Measurements from ENCODE around the gene CDC14A.

The CDC14A gene

DNA sequence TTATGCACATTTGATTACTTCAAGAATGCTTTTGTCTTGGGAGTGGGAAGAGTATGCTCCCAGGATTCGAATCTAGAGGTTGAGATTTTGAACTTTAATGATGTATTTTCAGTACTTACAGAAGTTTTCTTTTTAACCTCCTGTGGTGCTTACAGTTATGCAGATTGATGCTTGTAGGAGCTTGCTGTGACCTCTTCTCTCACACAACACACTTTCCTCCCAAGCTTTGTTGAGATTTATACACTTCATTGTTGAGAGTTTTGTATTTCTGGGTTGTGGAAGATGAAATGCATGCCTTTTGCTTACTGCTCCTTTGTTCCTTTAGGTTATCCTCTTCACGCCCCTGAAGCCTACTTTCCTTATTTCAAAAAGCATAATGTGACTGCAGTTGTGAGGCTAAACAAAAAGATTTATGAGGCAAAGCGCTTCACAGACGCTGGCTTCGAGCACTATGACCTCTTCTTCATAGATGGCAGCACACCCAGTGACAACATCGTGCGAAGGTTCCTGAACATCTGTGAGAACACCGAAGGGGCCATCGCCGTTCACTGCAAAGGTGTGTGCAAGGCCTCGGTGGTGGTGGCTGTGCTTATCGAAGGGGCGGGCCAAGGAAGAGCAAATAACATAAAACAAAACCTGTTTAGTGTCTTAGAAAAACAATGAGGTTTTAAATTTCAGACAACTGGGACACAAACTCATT, 110.2 kb downstream of the CDC14A start:
- Histone ChIP-seq H3K9me3 (ENCODE audit: insufficient read depth, low read length) (no peaks in the 10 kb centered on the region), H3K4me3 (ENCODE audit: insufficient read depth, low read length, poor library complexity, severe bottlenecking) (no peak overlapping the region), H3K79me2 (ENCODE audit: insufficient read depth, low read length) (no peaks in the 10 kb centered on the region), H3K9ac (ENCODE audit: low read length) (no peak overlapping the region), H3K4me2 (ENCODE audit: low read depth, low read length, poor library complexity, severe bottlenecking) (no peak overlapping the region), H4K20me1 (ENCODE audit: low read depth, low read length) (no peaks in the 10 kb centered on the region), H3K9me2 (replicated peaks; ENCODE audit: insufficient read depth, low read length) (no peaks in the 10 kb centered on the region), H3K27ac (ENCODE audit: low read depth, low read length) (no peak overlapping the region), H3K36me3 (ENCODE audit: low read length) (no peaks in the 10 kb centered on the region), H3F3A (ENCODE audit: insufficient read depth) (no peaks in the 10 kb centered on the region), H2AFZ (ENCODE audit: low read depth, low read length, severe bottlenecking) (no peak overlapping the region), H3K27me3 (ENCODE audit: low read length) (no peaks in the 10 kb centered on the region)
- TF ChIP-seq EZH2phosphoT487 (conservative IDR thresholded peaks at IDR 0.05; ENCODE audit: low read length) (no peak), CTCF (IDR thresholded peaks at IDR 0.05; ENCODE audit: insufficient read depth, low read length, poor library complexity, severe bottlenecking) (no peak)

DNA sequence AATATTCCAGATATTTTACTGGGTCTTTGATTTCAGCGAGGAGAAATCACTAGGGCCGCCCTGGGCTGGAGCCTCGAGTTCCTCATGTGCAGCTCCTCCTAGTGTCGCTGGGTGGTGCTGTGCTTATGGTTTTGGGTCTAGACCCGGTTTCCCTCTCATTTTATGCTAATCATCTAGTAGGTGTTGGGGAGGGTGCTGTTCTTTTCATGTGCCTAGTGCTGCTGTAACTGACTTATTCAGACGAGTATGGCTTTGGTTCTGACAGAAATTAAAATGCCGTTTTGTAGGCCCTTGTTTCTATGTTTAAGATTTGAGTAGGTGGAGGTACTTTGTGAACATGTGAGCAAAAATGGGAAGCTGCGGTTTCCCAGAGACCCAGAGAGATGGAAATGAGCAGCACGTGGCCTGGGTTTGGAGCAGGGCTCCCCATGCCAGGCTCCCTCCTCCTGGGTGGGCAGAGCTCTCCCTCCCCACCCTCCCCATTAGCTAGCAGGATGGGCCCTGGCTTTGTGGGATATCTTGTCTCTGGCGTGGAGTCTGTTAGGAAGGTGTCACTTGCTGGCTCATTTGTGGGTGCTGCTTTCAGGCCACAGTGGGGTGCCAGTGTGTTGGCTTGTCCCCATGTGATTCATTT, 111.6 kb downstream of the CDC14A start:
- no peaks in the 10 kb centered on the region for H3K9me3 ChIP-seq (ENCODE audit: insufficient read depth, low read length)
- no peak overlapping the region for H3K4me3 ChIP-seq (ENCODE audit: insufficient read depth, low read length, poor library complexity, severe bottlenecking)
- H2AFZ ChIP-seq (ENCODE audit: low read depth, low read length, severe bottlenecking): peak overlapping the region; percentile 91
- H3K9me2 ChIP-seq (replicated peaks; ENCODE audit: insufficient read depth, low read length): no peaks in the 10 kb centered on the region
- no peaks in the 10 kb centered on the region for H3F3A ChIP-seq (ENCODE audit: insufficient read depth)
- no peak for TF ChIP-seq EZH2phosphoT487 (conservative IDR thresholded peaks at IDR 0.05; ENCODE audit: low read length)
- TF ChIP-seq CTCF (IDR thresholded peaks at IDR 0.05; ENCODE audit: insufficient read depth, low read length, poor library complexity, severe bottlenecking): peak; percentile 70
- H3K36me3 ChIP-seq (ENCODE audit: low read length): no peaks in the 10 kb centered on the region
- no peaks in the 10 kb centered on the region for H3K79me2 ChIP-seq (ENCODE audit: insufficient read depth, low read length)
- H3K4me2 ChIP-seq (ENCODE audit: low read depth, low read length, poor library complexity, severe bottlenecking): peak overlapping the region; percentile 42
- H3K9ac ChIP-seq (ENCODE audit: low read length): 0 out of 2 replicates have a peak overlapping the region, but pooled peaks have one; percentile 11
- H3K27ac ChIP-seq (ENCODE audit: low read depth, low read length): no peak overlapping the region
- H4K20me1 ChIP-seq (ENCODE audit: low read depth, low read length): no peaks in the 10 kb centered on the region
- no peaks in the 10 kb centered on the region for H3K27me3 ChIP-seq (ENCODE audit: low read length)

- no peaks in the 10 kb centered on the region for H3K79me2 ChIP-seq (ENCODE audit: insufficient read depth, low read length)
- no peaks in the 10 kb centered on the region for H3K36me3 ChIP-seq (ENCODE audit: low read length)
- no peak overlapping the region for H3K4me2 ChIP-seq (ENCODE audit: low read depth, low read length, poor library complexity, severe bottlenecking)
- H3K9me2 ChIP-seq (replicated peaks; ENCODE audit: insufficient read depth, low read length): no peaks in the 10 kb centered on the region
- no peaks in the 10 kb centered on the region for H4K20me1 ChIP-seq (ENCODE audit: low read depth, low read length)
- no peak overlapping the region for H3K27ac ChIP-seq (ENCODE audit: low read depth, low read length)
- H3K4me3 ChIP-seq (ENCODE audit: insufficient read depth, low read length, poor library complexity, severe bottlenecking): no peak overlapping the region
- no peaks in the 10 kb centered on the region for H3K9me3 ChIP-seq (ENCODE audit: insufficient read depth, low read length)
- no peak overlapping the region for H2AFZ ChIP-seq (ENCODE audit: low read depth, low read length, severe bottlenecking)
- no peak for TF ChIP-seq CTCF (IDR thresholded peaks at IDR 0.05; ENCODE audit: insufficient read depth, low read length, poor library complexity, severe bottlenecking)
- no peak for TF ChIP-seq EZH2phosphoT487 (conservative IDR thresholded peaks at IDR 0.05; ENCODE audit: low read length)
- no peaks in the 10 kb centered on the region for H3K27me3 ChIP-seq (ENCODE audit: low read length)
- no peak overlapping the region for H3K9ac ChIP-seq (ENCODE audit: low read length)
- no peaks in the 10 kb centered on the region for H3F3A ChIP-seq (ENCODE audit: insufficient read depth)
Observed at GRCh38 chr1:100469578-100469977, 117.3 kb downstream of the CDC14A start.
